ENCODE measurements around the gene LUM. TPM values are rescaled to one million over a fixed set of nuclear protein-coding genes. Genes with fewer than 3 reads are reported as not detected.

The LUM gene
- total and polyA plus RNA-seq, 2 donors (not counting 3 experiments of a cell fraction or from before 2014, with no cell fraction given): 0.29 to 1.9 TPM

DNA sequence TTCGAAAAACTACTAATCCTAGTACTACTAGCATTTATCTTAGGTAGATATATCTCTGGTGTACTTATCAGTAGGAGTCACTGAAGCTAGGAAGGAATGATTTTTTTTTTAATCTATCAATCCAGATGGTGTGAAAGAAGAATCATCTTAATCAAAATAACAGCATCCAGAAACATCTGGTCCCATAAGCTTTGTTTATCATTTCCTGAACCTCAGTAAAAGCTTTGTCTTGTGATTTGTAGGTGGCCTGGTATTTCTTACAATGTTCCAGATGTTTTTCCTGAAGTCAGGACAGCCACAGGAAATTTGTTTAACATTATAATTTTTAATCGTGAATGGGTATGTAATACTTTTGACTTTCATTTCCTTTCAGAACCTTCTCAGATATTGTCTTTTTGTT lies 28.0 kb upstream of the LUM start:
- H4K20me1 ChIP-seq (replicated peaks; ENCODE audit: control insufficient read depth, extremely low read depth, insufficient read depth, low read length): no peaks in the 10 kb centered on the region
- H3K4me2 ChIP-seq (ENCODE audit: insufficient read depth, low read length): peak overlapping the region; percentile 61
- BruUV-seq (replicated peaks): no TSS peak
- H3K79me2 ChIP-seq (ENCODE audit: control insufficient read depth, insufficient read depth, low read length): no peaks in the 10 kb centered on the region
- H3K4me1 ChIP-seq (ENCODE audit: control insufficient read depth, extremely low read depth, insufficient read depth, low read length): peaks cover 21% of the 10 kb centered on the region
- H2AFZ ChIP-seq (ENCODE audit: low read depth, low read length): peak overlapping the region; percentile 41
- peak; percentile 53 for DNase-seq (ENCODE audit: low read depth, low spot score)
- H3K9ac ChIP-seq (replicated peaks; ENCODE audit: extremely low read depth, insufficient read depth, low read length): no peak overlapping the region
- no peaks in the 10 kb centered on the region for H3K9me1 ChIP-seq (replicated peaks; ENCODE audit: control insufficient read depth, extremely low read depth, insufficient read depth, low read length)
- dilution Hi-C loops (cut with MboI; ENCODE audit: extremely low pct_ligation_motif_present, low sequenced_read_pairs) (no loop called here), intact Hi-C loops (cut with micrococcal nuclease) (no loop called here)
- no peak overlapping the region for H3K27ac ChIP-seq (ENCODE audit: insufficient read depth, low read depth, low read length)
- H3K36me3 ChIP-seq (ENCODE audit: control insufficient read depth in 2 of 2, extremely low read depth in 1 of 2, insufficient read depth in 2 of 2, low read length in 2 of 2): no peaks in the 10 kb centered on the region
- no peak overlapping the region for H3K4me3 ChIP-seq (replicated peaks in 1 of 3; ENCODE audit: insufficient read depth in 1 of 3, low read depth in 1 of 3, low read length in 3 of 3)
- FAIRE-seq: peak; percentile 42
- CTCF ChIA-PET: interaction anchor here (1.1 to 2.6 kb wide), 2 partner anchors 28 to 31 kb away, joined by 4 to 12 read pairs; partner anchors contain the start of gene LUM
- POLR2A ChIA-PET: no interaction called here
- no peaks in the 10 kb centered on the region for H3K9me3 ChIP-seq (replicated peaks; ENCODE audit: control insufficient read depth, insufficient read depth, low read length)
- TF ChIP-seq, protein P1, sequence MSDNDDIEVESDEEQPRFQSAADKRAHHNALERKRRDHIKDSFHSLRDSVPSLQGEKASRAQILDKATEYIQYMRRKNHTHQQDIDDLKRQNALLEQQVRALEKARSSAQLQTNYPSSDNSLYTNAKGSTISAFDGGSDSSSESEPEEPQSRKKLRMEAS (IDR thresholded peaks at IDR 0.05; ENCODE audit: insufficient read depth, insufficient read length): no peak
- TF ChIP-seq, protein P2, sequence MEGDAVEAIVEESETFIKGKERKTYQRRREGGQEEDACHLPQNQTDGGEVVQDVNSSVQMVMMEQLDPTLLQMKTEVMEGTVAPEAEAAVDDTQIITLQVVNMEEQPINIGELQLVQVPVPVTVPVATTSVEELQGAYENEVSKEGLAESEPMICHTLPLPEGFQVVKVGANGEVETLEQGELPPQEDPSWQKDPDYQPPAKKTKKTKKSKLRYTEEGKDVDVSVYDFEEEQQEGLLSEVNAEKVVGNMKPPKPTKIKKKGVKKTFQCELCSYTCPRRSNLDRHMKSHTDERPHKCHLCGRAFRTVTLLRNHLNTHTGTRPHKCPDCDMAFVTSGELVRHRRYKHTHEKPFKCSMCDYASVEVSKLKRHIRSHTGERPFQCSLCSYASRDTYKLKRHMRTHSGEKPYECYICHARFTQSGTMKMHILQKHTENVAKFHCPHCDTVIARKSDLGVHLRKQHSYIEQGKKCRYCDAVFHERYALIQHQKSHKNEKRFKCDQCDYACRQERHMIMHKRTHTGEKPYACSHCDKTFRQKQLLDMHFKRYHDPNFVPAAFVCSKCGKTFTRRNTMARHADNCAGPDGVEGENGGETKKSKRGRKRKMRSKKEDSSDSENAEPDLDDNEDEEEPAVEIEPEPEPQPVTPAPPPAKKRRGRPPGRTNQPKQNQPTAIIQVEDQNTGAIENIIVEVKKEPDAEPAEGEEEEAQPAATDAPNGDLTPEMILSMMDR (IDR thresholded peaks at IDR 0.05; ENCODE audit: extremely low read depth in 1 of 2, insufficient read depth in 1 of 2, low read depth in 1 of 2, low read length in 2 of 2): no peak
- no peak for TF ChIP-seq EZH2 (IDR thresholded peaks at IDR 0.05; ENCODE audit: borderline replicate concordance, low read depth, low read length, severe bottlenecking)
- no peak for TF ChIP-seq POLR2A (IDR thresholded peaks at IDR 0.05; ENCODE audit: low read depth, low read length)
- TF ChIP-seq JUN (IDR thresholded peaks at IDR 0.05; ENCODE audit: borderline replicate concordance, insufficient read depth, insufficient read length, low read depth): no peak
- no peak for TF ChIP-seq GATA2 (IDR thresholded peaks at IDR 0.05; ENCODE audit: insufficient read depth, insufficient read length, low read depth, low read length)
- TF ChIP-seq MYC (IDR thresholded peaks at IDR 0.05; ENCODE audit: low read depth, low read length): no peak
- no peak for TF ChIP-seq POLR2AphosphoS5 (IDR thresholded peaks at IDR 0.05; ENCODE audit: insufficient read depth, low read depth, low read length)
- TF ChIP-seq FOS (IDR thresholded peaks at IDR 0.05; ENCODE audit: borderline replicate concordance, insufficient read depth, low read length): no peak
- no peaks in the 10 kb centered on the region for H3K27me3 ChIP-seq (ENCODE audit: control insufficient read depth in 2 of 2, insufficient read depth in 2 of 2, low read length in 2 of 2)

Measured in endothelial cell of umbilical vein (primary cell).